GM18511 (cell line): ENCODE data around the gene VPREB1.
"Not testable (repeated sequence)": the region's sequence is repeated elsewhere in the genome, so short reads cannot be mapped to it uniquely, and the experiment has no call there.

Experiments
- ATAC-seq: cut with Tn5 transposase; IDR thresholded peaks from one replicate; pipeline ENCODE4 v1.9.1; 2021; ENCODE audit warnings: mild to moderate bottlenecking, moderate library complexity; ENCODE audit not compliant: unreplicated experiment

VPREB1 gene

DNA sequence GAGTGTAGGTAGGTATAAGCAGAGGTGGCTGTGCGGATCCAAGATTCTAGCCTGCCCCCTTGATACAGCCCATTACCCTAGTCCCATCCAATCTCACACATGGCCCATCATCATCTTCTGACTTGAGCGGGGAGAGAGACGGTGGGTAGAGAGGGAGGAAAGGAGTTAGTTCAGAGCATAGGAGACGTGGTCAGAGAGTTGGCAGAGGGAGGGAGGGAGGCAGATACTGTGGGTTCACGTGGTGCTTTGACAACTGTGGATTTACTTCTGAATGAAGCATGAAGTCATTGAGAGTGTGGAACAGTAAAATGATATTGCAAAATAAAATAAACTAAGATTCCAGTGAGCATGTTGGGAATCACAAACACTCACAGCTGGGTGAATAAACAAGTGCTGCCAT is 31.4 kb upstream of the VPREB1 start:
- ATAC-seq = no peak

DNA sequence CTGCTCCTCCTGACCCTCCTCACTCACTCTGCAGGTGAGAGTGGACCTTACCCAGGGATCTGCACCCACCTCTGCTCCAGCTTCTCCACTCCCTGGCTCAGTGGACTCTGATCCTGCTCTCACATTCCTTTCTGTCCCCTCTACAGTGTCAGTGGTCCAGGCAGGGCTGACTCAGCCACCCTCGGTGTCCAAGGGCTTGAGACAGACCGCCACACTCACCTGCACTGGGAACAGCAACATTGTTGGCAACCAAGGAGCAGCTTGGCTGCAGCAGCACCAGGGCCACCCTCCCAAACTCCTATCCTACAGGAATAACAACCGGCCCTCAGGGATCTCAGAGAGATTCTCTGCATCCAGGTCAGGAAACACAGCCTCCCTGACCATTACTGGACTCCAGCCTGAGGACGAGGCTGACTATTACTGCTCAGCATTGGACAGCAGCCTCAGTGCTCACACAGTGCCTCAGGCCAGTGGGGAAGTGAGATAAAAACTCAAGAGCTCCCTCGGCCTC is 29.7 kb upstream of the VPREB1 start:
- no peak for ATAC-seq

DNA sequence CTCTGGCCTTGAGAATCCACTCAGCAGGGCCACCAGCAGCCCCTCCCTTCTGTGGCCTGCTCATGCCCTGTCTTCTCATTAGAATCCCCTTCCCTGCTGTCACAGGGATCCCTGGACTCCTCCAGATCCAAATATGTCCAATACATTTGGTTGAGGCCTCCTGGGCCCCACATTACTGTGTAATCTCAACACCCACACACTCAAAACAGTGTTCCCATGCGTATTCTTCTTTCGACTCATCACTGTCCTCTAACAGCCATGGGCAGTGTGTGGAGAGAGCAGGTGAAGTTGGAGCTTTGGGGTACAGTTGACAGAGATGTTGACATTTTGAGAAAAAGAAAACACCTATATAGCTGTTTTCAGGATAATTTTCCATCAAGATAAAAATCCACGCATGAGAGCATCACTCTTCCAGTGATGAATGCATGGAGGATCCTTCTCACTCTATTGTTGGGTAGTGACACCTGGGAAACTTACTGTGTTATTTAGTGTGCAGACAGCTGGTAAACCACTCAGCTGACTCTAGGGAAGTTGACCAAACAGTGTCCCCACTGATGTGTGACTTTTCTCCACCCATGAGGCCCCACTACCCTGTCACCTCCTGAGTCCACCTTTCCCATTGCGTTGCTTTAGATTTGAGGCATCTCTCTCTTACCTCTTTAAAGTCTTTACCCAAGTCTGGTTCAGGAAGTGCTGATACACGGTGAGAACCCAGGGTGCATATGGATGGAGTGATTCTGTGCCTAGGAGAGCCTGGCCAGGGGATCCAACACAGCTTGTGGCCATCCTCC is 28.7 kb upstream of the VPREB1 start:
- ATAC-seq = no peak

DNA sequence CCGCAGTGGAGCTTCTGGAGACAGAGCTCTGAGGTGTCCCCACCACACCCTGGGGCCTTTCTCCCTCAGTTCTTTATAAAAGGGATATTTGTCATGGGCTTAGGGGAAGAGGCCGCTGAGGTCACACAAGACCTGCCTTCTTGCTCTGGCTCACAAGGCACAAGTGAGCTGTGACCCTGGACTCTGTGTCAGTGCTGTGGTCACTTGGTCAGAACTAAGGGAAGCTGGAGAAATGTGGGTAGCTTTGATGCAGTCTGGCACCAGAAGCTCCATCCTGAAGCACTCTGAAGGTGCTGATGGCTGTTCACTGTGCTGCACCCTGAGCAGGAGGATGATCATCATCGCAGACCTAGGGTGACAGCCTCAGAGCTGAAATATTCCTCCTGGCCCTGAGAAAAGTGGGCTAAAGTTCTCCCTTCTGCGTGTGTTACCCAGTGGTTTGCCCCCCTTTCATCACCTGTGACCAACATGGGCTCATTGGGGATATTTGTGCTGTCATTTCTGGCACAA is 28.1 kb upstream of the VPREB1 start:
- ATAC-seq = no peak

DNA sequence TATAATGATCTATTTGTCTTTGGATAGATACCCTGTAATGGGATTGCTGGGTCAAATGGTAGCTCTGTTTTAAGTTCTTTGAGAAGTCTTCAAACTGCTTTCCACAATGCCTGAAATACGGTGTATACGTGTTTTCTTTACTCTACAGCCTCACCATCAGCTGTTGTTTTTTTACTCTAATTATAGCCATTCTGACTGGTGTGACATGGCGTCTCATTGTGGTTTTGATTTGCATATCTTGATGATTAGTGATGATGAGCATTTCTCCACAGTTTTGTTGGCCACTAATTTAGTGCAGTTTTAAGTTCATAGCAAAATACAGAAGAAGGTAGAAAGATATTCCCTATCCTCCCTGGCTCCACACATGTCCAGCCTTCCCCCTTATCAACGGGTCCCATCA is 26.3 kb upstream of the VPREB1 start:
- no peak for ATAC-seq

DNA sequence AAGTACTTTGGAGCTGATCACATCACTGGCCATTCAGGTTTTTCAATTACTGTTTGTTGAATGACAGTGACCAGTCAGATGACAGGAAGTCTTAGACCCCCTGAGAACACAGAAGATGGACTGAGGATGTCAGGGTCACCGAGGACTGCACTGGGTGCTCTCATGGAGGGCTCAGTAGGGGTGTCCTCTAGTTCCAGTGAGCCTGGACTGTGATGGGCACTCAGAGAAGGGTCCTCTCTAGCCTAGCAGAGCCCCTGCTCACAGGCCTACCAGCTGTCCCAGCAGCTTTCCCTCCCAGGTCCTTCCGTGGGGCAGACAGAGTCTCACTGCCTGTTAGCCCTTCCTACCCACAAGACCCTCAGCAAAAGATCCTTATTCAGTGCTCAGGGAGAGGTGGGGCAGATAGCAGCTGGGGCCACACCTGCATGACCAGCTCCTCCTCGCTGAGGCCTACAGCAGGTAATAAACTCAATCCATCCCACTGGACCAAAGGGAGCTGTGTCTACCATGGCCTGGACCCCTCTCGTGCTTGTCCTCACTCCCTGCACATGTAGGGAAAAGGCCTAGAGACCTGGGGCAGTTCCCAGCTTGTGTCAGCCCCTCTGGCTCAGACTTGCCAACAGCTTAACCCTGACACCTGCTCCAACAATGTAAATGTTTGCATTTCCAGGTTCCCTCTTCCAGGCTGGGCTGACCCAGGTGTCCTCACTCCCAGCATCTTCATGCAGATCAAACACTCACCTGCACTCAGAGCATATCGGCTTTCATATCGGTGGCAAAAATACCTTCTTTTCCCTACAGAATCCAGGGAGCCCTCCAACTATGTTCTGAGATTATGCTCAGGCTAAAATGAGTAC is 25.2 kb upstream of the VPREB1 start:
- no peak for ATAC-seq

DNA sequence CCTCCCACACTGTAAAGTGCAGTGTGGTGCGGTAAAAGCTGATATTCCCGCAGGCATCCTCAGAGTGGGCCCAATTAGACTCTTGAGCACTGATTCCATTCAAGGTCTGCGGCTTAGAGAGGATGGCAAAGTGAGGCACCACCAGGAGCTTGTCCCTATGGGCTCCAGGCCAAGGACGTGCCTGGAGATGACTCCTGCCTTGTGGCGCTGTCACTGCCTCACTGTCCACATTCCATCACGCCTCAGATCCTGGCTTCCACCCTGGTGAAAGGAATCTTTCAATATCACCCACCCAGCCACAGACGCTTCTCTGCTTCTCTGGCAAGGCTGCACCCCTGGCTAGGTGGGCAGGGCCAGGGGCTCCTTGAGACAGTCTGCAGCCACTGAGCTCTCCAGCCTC is 23.5 kb upstream of the VPREB1 start:
- ATAC-seq = not testable (repeated sequence)

DNA sequence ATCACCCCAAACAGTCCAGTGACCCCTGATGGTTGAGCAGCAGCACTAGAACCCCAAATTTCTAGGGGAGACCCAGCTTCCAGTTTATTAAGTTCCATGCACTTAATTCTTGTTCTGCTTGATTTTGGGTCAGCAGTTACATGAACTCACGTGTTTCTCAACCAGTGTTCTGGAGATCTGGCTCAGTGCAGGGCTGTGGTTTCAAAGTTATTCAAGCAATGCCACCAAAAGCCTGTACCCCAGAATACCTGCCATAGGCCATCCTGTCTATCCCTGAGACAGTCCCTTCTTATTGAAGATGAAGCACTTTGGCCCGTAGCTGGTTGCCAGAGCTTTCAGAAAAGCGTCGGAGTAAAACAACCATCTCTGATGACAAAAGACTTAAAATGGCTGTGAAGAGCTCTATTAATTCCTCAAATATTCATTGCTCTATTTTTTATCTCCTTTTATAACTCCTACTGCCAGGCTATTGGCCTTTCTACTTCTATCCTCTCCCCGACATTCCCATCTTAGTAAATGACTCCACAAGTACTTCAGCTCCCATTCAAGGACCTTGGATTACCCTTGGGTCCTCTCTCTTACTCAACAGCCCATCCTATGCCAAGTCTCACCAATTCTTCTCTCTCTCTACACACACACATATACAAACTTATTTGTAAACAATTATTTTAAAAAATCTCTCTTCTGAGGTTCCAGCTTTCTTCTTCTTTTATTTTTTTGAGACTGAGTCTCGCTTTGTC is 18.0 kb upstream of the VPREB1 start:
- ATAC-seq = no peak

DNA sequence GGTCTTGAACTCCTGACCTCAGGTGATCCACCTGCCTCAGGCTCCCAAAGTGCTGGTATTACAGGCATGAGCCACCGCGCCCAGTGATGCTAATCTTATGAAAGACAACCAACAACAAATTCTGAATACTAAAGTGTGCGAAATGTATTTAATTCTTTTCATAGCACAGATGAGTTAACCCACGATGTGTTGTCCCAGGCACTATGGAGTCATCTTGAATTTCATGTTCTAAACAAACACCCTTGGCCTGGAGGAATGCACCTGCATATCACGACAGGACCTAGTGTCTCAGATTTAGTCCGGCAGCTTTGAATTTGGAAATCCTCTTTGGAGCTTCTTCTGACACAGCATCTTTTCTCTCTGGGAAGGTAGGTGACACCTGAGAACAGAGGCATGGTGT is 16.2 kb upstream of the VPREB1 start:
- ATAC-seq = no peak

DNA sequence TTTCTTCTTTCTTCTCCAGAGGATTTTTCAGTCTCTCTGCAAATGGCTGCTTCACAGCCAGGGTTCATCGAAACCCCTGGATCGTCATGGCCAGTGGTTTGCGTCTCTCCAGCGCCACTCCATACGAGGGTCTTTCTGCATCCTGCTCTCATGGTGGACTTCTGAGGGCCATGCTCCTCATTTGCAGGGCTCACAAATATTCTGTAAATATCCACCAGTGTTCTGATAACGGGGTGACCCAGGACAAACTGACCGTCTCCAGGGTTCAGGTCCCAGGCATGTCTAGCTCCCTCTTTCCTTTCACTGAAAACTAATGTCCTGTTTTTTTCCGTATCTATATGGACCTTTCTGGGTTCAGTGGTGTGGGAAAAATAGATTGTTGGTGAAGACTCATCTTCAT is 15.7 kb upstream of the VPREB1 start:
- ATAC-seq = no peak

DNA sequence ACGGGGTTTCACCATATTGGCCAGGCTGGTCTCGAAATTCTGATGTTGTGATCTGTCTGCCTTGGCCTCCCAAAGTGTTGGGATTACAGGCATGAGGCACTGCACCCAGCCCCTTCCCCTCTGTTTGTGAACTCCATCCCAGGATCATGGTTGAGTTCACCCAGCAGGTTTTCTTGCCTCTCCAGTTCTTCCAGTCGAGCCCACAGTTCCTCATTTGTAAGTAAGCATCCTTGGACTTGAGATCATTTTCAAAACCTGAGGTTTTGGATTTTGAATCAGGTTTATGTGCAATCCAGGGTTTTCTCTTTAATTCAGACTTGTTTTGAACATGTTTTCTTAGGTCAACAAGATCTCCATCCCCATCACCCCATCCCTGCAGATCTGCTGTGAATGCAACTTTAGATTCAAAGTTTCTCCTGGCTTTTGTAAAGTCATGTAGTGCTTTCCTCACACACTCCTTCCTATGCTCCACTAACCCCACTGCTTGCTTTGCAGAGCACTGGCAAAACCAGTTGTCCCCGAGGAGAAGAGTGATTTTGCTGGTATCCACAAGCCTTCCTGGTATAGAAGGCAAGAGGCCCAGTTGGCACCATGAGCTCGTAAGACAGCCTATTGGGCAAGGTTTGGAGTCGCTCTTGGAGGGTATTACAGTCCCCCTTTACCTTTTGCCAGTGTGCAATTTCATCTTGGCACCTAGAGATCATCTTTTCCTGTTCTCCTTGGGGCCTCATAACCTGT is 14.7 kb upstream of the VPREB1 start:
- no peak for ATAC-seq

DNA sequence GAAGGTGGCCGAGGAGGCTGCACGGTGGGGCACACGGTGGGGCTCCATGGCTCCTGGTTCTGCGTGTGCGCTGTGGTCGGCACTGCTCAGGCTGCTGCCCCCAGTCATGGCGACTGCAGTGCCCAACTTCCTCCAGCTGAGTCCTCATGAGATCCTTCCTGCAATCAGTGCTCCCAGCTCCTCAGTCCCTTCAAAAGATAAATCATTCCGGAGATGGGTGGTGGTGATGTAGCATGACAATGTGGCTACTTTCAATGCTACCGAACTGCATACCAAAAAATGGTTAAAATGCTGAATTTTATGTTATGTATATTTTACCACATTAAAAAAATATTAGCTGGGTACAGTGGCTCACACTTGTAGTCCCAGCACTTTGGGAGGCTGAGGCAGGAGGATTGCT is 14.1 kb upstream of the VPREB1 start:
- ATAC-seq = no peak

DNA sequence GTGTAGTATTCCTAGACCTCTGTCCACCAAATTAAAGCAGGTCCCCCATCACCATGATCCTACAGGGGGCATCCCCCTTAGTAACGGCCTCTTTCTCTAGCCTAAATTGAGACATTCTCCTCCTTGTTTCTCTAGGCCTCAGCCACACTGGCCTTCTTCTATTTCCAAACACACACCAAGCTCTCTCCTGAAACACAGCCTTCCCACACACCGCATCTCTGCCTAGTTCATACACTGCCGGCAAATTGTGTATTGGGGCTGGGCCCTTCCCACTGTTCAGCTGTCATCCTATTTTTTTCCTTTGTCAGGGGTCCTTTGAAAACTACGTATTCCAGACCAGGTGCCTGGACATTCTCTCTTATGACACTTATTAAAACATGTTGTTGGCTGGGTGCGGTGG is 11.5 kb upstream of the VPREB1 start:
- ATAC-seq = no peak

DNA sequence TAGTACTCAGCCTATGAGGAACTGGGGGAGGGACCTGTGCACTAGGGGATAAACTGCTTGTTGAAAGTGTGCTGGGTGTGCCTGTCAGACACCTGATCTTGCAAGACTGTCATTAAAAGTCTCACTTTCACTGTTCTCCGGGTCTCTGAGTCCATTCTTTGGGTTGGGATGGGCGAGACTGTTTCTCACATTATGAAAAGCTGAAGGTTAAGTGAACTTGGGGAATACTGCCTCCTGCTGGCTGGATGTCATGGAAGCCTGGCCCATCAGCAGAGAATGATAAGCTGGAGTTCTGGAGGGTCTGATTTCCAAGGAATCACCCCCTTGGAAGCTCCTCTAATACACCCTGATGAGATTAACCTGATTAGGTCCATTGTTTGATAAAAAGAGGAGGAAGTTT is 9.0 kb upstream of the VPREB1 start:
- ATAC-seq = no peak

DNA sequence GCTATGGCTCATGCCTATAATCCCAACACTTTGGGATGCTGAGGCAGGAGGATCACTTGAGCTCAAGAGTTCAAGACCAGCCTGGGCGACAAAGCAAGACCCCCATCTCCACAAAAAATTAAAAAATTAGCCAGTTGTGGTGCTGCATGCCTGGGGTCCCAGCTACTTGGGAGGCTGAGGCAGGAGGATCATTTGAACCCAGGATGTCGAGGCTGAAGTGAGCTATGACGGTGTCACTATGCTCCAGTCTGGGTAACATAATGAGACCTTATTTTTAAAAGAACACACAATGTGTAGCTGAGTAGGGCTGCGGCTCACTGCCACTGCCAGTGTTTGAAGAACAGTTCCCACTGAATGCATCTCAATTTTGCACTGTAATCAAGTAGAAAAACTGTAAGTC is 7.1 kb upstream of the VPREB1 start:
- ATAC-seq = no peak

DNA sequence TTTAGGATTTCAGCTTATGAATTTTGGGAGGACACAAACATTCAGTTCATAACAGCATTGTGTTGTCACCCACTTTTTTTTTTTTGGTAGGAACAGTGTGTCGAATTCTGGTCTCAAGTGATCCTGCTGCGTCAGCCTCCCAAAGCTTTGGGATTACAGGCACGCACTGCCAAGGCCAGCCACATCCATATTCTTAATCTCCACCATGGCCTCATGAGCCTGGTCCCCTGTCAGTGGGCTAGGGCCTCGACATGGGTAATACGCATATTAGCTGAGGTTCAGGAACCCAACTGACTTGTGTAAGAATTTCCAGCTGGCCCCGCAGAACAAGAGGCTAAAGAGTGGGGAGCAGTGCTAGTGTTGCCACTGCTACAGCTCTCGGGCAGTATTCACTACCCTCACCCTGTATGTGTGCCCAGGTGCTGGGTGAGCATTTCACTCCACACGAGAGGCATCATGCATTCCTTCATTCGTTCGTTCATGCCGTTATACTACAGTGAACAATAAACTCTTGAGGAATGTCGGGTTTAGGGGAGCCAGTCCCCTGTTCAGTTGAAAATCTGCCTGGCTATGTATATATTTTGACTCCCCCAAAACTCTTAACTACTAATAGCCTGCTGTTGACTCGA is 5.2 kb upstream of the VPREB1 start:
- ATAC-seq = no peak

DNA sequence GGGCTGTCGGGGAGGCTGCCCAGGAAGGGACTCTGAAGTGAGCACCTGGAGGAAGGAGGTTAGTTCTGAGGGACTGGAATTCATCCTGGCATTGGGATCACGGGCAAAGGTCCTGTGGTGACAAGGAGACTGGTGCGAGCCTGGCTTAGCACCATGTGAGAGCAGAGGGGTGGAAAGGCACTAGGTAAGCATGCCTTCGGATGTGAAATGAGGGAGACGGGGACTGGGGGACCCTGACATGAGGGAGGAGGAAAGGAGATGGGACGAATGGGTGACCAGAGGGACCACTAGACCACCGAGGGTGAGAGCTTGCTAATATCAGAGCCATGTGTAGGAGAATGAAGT is 3.1 kb upstream of the VPREB1 start:
- no peak for ATAC-seq

DNA sequence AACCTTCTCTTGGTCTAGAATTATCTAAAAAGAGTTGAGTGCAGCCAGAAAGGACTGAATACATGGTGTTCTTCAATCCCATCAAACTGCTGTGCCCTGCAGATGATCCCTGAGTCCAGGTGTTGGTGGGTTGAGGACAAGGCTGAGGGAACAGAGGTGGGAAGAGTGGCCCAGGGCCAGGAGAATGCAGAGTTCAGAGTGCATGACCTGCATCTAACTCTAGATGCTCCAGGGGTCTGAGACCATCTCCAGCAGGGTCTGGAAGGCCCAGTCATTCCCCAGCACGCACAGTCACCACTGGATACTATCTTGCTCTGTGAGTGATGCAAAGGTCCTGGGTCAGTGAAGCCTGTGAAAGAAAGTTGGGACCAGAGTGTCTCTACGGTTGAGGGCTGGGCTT is 2.1 kb upstream of the VPREB1 start:
- no peak for ATAC-seq

DNA sequence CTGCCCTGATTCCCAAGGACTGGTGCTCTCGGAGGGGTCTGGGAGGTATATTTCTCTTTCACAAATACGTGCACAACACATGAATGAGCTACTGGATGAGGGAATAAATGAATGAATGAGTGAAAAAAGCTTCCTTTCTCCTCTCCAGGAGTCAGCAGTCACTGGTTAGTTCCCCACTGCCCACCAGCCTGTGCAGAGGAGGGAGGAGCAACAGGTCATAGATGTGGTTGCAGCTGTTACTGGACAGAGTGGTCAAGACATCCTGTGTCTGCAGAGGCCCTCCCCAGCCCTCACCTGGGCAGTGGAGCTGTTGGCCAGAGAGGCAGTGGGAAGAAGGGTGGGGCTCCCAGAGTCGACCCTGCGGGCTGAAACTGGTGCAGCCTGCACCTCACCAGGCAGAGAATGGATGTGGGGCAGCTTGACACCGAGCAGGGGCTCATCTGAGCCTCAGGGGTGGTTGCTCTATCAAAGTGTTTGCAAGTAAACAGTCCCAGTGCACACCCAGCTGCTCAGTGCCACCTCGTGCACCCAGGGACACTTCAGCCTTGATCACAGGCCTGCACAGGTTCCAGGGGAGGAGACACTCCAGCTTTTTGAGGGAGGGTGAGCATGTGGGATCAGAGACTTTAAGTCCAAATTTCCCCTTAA is 1.4 kb upstream of the VPREB1 start:
- ATAC-seq = no peak
